NB4 (cell line): Measurements from ENCODE around the gene RETREG1.

ENCODE experiments used
- DNase-seq: peaks from one replicate; pipeline ENCODE4 v3.0.0; 2010; ENCODE audit warnings: low read depth
- H3K4me3 ChIP-seq: one replicate; pipeline ENCODE4 v1.5.1; 2011; ENCODE audit warnings: mild to moderate bottlenecking, low read depth, low read length, moderate library complexity
- CTCF ChIP-seq: IDR thresholded peaks from one replicate; pipeline ENCODE4 v1.5.1; 2012; ENCODE audit warnings: low read depth, low read length
- MAX ChIP-seq: IDR thresholded peaks from 2 replicates; pipeline ENCODE4 v1.6.1; 2011; ENCODE audit warnings: low read depth, low read length
- MYC ChIP-seq: IDR thresholded peaks from 2 replicates; pipeline ENCODE4 v1.6.1; 2011; ENCODE audit warnings: low read depth, low read length
- POLR2A ChIP-seq: IDR thresholded peaks from 2 replicates; pipeline ENCODE4 v1.6.1; 2011; ENCODE audit warnings: mild to moderate bottlenecking; ENCODE audit not compliant: insufficient read length; ENCODE audit errors: extremely low read depth

RETREG1 gene

GRCh38 chr5:16559702-16560101 is 57.1 kb downstream of the RETREG1 start:
- DNase-seq, result no peak
- TF ChIP-seq POLR2A (no peak), CTCF (no peak), MYC (no peak), MAX (no peak)
- H3K4me3 ChIP-seq, result no peak overlapping the region

GRCh38 chr5:16558984-16559629 is 57.7 kb downstream of the RETREG1 start:
- DNase-seq, result no peak
- TF ChIP-seq CTCF, result no peak

GRCh38 chr5:16557477-16557876 is 59.3 kb downstream of the RETREG1 start:
- TF ChIP-seq MYC (no peak), CTCF (no peak), POLR2A (no peak), MAX (no peak)
- no peak overlapping the region for H3K4me3 ChIP-seq
- no peak for DNase-seq

More at GRCh38 chr5:16558984-16559629, 57.7 kb downstream of the RETREG1 start:
- no peak overlapping the region for H3K4me3 ChIP-seq

GRCh38 chr5:16554110-16554509 is 62.7 kb downstream of the RETREG1 start:
- TF ChIP-seq CTCF (no peak), POLR2A (no peak), MAX (no peak), MYC (no peak)
- no peak overlapping the region for H3K4me3 ChIP-seq
- DNase-seq, result no peak

GRCh38 chr5:16552666-16553343 is 64.0 kb downstream of the RETREG1 start:
- DNase-seq, result peak; percentile 61
- no peak overlapping the region for H3K4me3 ChIP-seq
- no peak for TF ChIP-seq POLR2A
- peak; percentile 90 for TF ChIP-seq CTCF

- no peak overlapping the region for H3K4me3 ChIP-seq
- no peak for TF ChIP-seq POLR2A
- no peak for DNase-seq
Observed at GRCh38 chr5:16551628-16552027, 65.2 kb downstream of the RETREG1 start.
